ENCODE results near the gene XRCC2. TPM values are rescaled to one million over a fixed set of nuclear protein-coding genes. Genes with fewer than 3 reads are reported as not detected.
"Not testable (repeated sequence)": the region's sequence is repeated elsewhere in the genome, so short reads cannot be mapped to it uniquely, and the experiment has no call there.

Gene XRCC2
- polyA plus RNA-seq, 1 of the 3 experiments (the other 2 are of a cell fraction) = 3.1 TPM

DNA sequence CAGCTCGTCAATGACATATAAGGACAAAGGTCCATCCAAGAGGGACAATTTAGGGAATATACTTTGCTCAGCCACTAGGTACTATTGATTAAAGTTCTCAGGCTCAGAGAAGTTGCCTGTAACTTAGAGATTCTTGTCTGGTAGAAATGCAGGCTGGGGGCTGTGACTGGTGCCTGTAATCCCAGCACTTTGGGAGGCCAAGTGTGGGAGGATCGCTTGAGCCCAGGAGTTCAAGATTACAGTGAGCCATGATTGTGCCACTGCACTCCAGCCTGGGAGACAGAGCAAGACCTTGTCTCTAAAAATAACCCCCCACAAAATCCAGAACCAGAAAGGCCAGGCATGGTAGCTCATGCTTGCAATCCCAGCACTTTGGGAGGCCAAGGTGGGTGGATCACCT lies 47.4 kb upstream of the XRCC2 start (continued):
- TF ChIP-seq, protein P1, sequence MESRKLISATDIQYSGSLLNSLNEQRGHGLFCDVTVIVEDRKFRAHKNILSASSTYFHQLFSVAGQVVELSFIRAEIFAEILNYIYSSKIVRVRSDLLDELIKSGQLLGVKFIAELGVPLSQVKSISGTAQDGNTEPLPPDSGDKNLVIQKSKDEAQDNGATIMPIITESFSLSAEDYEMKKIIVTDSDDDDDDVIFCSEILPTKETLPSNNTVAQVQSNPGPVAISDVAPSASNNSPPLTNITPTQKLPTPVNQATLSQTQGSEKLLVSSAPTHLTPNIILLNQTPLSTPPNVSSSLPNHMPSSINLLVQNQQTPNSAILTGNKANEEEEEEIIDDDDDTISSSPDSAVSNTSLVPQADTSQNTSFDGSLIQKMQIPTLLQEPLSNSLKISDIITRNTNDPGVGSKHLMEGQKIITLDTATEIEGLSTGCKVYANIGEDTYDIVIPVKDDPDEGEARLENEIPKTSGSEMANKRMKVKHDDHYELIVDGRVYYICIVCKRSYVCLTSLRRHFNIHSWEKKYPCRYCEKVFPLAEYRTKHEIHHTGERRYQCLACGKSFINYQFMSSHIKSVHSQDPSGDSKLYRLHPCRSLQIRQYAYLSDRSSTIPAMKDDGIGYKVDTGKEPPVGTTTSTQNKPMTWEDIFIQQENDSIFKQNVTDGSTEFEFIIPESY (IDR thresholded peaks at IDR 0.05; ENCODE audit: borderline replicate concordance, low read depth) = no peak

DNA sequence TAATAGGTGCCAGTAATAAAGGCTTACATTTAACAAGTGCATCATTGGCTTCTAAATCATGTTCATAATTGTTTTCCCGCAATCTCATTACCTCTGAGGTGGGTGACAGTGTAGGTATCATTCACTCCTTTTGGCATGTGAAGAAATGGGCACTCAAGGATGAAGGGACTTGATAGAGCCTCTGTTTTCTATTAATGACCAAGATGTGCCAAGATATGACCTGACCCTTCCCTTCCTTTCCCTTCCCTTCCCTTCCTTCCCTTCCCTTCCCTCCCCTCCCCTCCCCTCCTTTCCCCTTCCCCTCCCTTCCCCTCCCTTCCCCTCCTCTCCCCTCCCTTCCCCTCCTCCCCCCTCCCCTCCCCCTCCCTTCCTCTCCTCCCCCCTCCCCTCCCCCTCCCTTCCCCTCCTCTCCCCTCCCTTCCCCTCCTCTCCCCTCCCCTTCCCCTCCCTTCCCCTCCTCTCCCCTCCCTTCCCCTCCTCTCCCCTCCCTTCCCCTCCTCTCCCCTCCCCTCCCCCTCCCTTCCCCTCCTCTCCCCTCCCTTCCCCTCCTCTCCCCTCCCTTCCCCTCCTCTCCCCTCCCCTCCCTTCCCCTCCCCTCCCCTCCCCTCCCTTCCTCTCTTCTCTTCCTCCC lies 36.6 kb upstream of the XRCC2 start:
- H3K36me3 ChIP-seq (replicated peaks in 1 of 2; ENCODE audit: control insufficient read depth in 1 of 2, insufficient read depth in 2 of 2, low read length in 1 of 2); H3K27me3 ChIP-seq (ENCODE audit: insufficient read depth); DNase-seq; H3K4me3 ChIP-seq (ENCODE audit: low read depth in 2 of 2, low read length in 1 of 2); H3K4me1 ChIP-seq (ENCODE audit: control insufficient read depth in 1 of 2, insufficient read depth in 2 of 2, low read depth in 1 of 2, low read length in 1 of 2); H3K4me2 ChIP-seq; H3K9me3 ChIP-seq; H3F3A ChIP-seq (replicated peaks; ENCODE audit: insufficient read depth); H3K9ac ChIP-seq; H3K27ac ChIP-seq (ENCODE audit: low read depth in 2 of 2, low read length in 1 of 2); H4K20me1 ChIP-seq (ENCODE audit: insufficient read depth); H3K79me2 ChIP-seq (ENCODE audit: insufficient read depth); H3K9me2 ChIP-seq; H2AFZ ChIP-seq (ENCODE audit: low read depth): not testable (repeated sequence)
- ChIA-PET POLR2A (interaction anchor here (0.6 kb wide), 1 partner anchor 487 kb away, joined by 3 read pairs; no protein-coding TSS in a partner anchor), CTCF (interaction anchor here (1.3 kb wide), 1 partner anchor 235 kb away, joined by 3 read pairs; no protein-coding TSS in a partner anchor)
- 71% methylated on average over 1 of the region's 1 CpG for WGBS (ENCODE audit: low lambda C conversion rate)

DNA sequence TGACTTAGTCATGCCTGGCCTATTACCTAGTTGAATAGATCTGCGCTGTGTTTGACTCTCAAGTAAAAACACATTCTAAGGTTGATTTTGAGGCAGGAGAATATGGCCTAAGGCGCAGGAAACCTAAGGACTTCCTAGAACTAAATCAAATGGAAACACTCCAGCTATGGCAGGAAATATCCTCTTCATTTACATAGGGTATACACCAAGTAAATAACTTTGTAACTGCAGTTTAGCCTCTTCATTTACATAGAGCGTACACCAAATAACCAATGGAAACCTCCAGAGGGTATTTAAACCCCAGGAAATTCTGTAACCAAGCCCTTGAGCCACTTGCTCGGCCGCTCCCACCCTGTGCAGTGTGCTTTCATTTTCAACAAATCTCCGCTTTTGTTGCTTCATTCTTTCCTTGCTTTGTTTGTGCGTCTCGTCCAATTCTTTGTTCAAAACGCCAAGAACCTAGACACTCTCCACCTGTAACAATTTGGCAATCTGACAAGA lies 35.6 kb upstream of the XRCC2 start:
- H2AFZ ChIP-seq (ENCODE audit: low read depth) = no peak overlapping the region
- no peak overlapping the region for H3K9ac ChIP-seq
- no peaks in the 10 kb centered on the region for H3K79me2 ChIP-seq (ENCODE audit: insufficient read depth)
- WGBS (ENCODE audit: low lambda C conversion rate) = 90% methylated on average over 9 of the region's 9 CpGs
- H3K36me3 ChIP-seq (replicated peaks in 1 of 2; ENCODE audit: control insufficient read depth in 1 of 2, insufficient read depth in 2 of 2, low read length in 1 of 2) = no peaks in the 10 kb centered on the region
- no peaks in the 10 kb centered on the region for H3K9me3 ChIP-seq
- H3F3A ChIP-seq (replicated peaks; ENCODE audit: insufficient read depth) = no peaks in the 10 kb centered on the region
- DNase-seq = no peak
- CTCF ChIA-PET = interaction anchor here (0.9 to 2.7 kb wide), 3 partner anchors 9 to 370 kb away, joined by 3 to 17 read pairs (median 7); no protein-coding TSS in a partner anchor
- H3K27me3 ChIP-seq (ENCODE audit: insufficient read depth) = no peaks in the 10 kb centered on the region
- H3K4me2 ChIP-seq = no peak overlapping the region
- H3K27ac ChIP-seq (ENCODE audit: low read depth in 2 of 2, low read length in 1 of 2) = no peak overlapping the region
- no peaks in the 10 kb centered on the region for H3K9me2 ChIP-seq
- H4K20me1 ChIP-seq (ENCODE audit: insufficient read depth) = no peaks in the 10 kb centered on the region
- no peak overlapping the region for H3K4me3 ChIP-seq (ENCODE audit: low read depth in 2 of 2, low read length in 1 of 2)
- H3K4me1 ChIP-seq (ENCODE audit: control insufficient read depth in 1 of 2, insufficient read depth in 2 of 2, low read depth in 1 of 2, low read length in 1 of 2) = no peaks in the 10 kb centered on the region
- TF ChIP-seq MXI1 (IDR thresholded peaks at IDR 0.05; ENCODE audit: low read depth, low read length) (no peak), EP300 (IDR thresholded peaks at IDR 0.05; ENCODE audit: borderline replicate concordance in 1 of 2, low read depth in 1 of 2, low read length in 1 of 2) (no peak), TAF1 (IDR thresholded peaks at IDR 0.05; ENCODE audit: borderline replicate concordance, low read depth, low read length) (no peak), SIN3A (IDR thresholded peaks at IDR 0.05; ENCODE audit: borderline replicate concordance, low read depth, low read length) (no peak), RCOR1 (IDR thresholded peaks at IDR 0.05; ENCODE audit: low read length) (no peak), CHD2 (IDR thresholded peaks at IDR 0.05; ENCODE audit: low read length, partially characterized antibody) (no peak), TEAD4 (IDR thresholded peaks at IDR 0.05; ENCODE audit: borderline replicate concordance, insufficient read depth) (no peak), RXRA (IDR thresholded peaks at IDR 0.05; ENCODE audit: borderline replicate concordance, low read depth) (no peak), FOSL2 (IDR thresholded peaks at IDR 0.05; ENCODE audit: borderline replicate concordance, low read depth) (no peak), MEF2A (IDR thresholded peaks at IDR 0.05; ENCODE audit: borderline replicate concordance, low read depth) (no peak), SMC3 (IDR thresholded peaks at IDR 0.05; ENCODE audit: low read depth, low read length) (no peak), NRF1 (IDR thresholded peaks at IDR 0.05; ENCODE audit: low read depth, low read length) (no peak), NFIC (IDR thresholded peaks at IDR 0.05; ENCODE audit: borderline replicate concordance) (no peak), ELF1 (IDR thresholded peaks at IDR 0.05) (no peak)
- TF ChIP-seq, protein P2, sequence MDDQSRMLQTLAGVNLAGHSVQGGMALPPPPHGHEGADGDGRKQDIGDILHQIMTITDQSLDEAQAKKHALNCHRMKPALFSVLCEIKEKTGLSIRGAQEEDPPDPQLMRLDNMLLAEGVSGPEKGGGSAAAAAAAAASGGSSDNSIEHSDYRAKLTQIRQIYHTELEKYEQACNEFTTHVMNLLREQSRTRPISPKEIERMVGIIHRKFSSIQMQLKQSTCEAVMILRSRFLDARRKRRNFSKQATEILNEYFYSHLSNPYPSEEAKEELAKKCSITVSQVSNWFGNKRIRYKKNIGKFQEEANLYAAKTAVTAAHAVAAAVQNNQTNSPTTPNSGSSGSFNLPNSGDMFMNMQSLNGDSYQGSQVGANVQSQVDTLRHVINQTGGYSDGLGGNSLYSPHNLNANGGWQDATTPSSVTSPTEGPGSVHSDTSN (IDR thresholded peaks at IDR 0.05) = no peak
- TF ChIP-seq, protein P3, sequence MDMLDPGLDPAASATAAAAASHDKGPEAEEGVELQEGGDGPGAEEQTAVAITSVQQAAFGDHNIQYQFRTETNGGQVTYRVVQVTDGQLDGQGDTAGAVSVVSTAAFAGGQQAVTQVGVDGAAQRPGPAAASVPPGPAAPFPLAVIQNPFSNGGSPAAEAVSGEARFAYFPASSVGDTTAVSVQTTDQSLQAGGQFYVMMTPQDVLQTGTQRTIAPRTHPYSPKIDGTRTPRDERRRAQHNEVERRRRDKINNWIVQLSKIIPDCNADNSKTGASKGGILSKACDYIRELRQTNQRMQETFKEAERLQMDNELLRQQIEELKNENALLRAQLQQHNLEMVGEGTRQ (IDR thresholded peaks at IDR 0.05; ENCODE audit: borderline replicate concordance, low read depth, low read length) = no peak
- POLR2A ChIA-PET = no interaction called here

All from SK-N-SH (cell line).